Activated effector memory CD4-positive, alpha-beta T cell treated with anti-CD3 and anti-CD28 coated beads, Interleukin-2, amount 50 U/mL, for 16 hours (primary cell): Measurements from ENCODE around the gene CFAP69.
"Not testable (repeated sequence)": the region's sequence is repeated elsewhere in the genome, so short reads cannot be mapped to it uniquely, and the experiment has no call there.

ENCODE experiments used
- DNase-seq: peaks from one replicate; pipeline ENCODE4 v3.0.0-alpha.2; 2020

Gene CFAP69

GRCh38 chr7:90272242-90272641 is 27.3 kb downstream of the CFAP69 start:
- no peak for DNase-seq

- no peak for DNase-seq
These were observed 29.2 kb downstream of the CFAP69 start for GRCh38 chr7:90274161-90274560.

GRCh38 chr7:90276033-90276728 is 31.2 kb downstream of the CFAP69 start:
- DNase-seq: no peak

- DNase-seq: no peak
These were observed 43.2 kb downstream of the CFAP69 start for GRCh38 chr7:90288154-90288553.

GRCh38 chr7:90290244-90291113 is 45.5 kb downstream of the CFAP69 start:
- no peak for DNase-seq

- DNase-seq: no peak
These were observed 53.4 kb downstream of the CFAP69 start for GRCh38 chr7:90298145-90299038.

GRCh38 chr7:90303241-90303640 is 58.3 kb downstream of the CFAP69 start:
- no peak for DNase-seq

- DNase-seq: no peak
These were observed 64.9 kb downstream of the CFAP69 start for GRCh38 chr7:90309872-90310271.

- no peak for DNase-seq
These were observed 66.2 kb downstream of the CFAP69 start for GRCh38 chr7:90311175-90311574.

- no peak for DNase-seq
These were observed 67.8 kb downstream of the CFAP69 start for GRCh38 chr7:90312745-90313144.

GRCh38 chr7:90313907-90314306 is 68.9 kb downstream of the CFAP69 start:
- no peak for DNase-seq

- no peak for DNase-seq
These were observed 75.0 kb downstream of the CFAP69 start for GRCh38 chr7:90320014-90320413.

- DNase-seq: no peak
These were observed 75.4 kb downstream of the CFAP69 start for GRCh38 chr7:90320418-90320800.

GRCh38 chr7:90320801-90321494 is 76.0 kb downstream of the CFAP69 start, which contains the start of gene FAM237B:
Gene FAM237B (minus strand): TSS chr7:90321304. CDS start chr7:90319748, 1,556 bp downstream.
- no peak for DNase-seq

GRCh38 chr7:90322837-90323236 is 77.9 kb downstream of the CFAP69 start:
- no peak for DNase-seq

GRCh38 chr7:90326500-90326899 is 81.5 kb downstream of the CFAP69 start:
- DNase-seq: no peak

- DNase-seq: no peak
These were observed 89.3 kb downstream of the CFAP69 start for GRCh38 chr7:90334193-90334843.

GRCh38 chr7:90334926-90335325 is 90.0 kb downstream of the CFAP69 start:
- DNase-seq: not testable (repeated sequence)

GRCh38 chr7:90337106-90337505 is 92.1 kb downstream of the CFAP69 start:
- DNase-seq: no peak

GRCh38 chr7:90345016-90345415 is 100.0 kb downstream of the CFAP69 start:
- DNase-seq: no peak

- DNase-seq: no peak
These were observed 100.8 kb downstream of the CFAP69 start for GRCh38 chr7:90345595-90346335.
